Gastroesophageal sphincter (tissue), 3 donors: ENCODE results near the gene PLPP7.
"Not testable (repeated sequence)": the region's sequence is repeated elsewhere in the genome, so short reads cannot be mapped to it uniquely, and the experiment has no call there.

Experiments
- EP300 ChIP-seq: sonication (generic); formaldehyde crosslinking; IDR thresholded peaks from one replicate; pipeline ENCODE4 v1.6.1; 2017; ENCODE audit warnings: antibody characterized with exemption, mild to moderate bottlenecking
- POLR2A ChIP-seq, 2 donors: fragments of 450-650 bp; IDR thresholded peaks; one replicate each; pipeline ENCODE4 v1.6.1; 2017; ENCODE audit warnings: antibody characterized with exemption in 2 of 2, mild to moderate bottlenecking in 2 of 2, moderate library complexity in 1 of 2
- POLR2AphosphoS5 ChIP-seq: sonication (generic); formaldehyde crosslinking; IDR thresholded peaks from one replicate; pipeline ENCODE4 v1.6.1; 2017; ENCODE audit warnings: antibody characterized with exemption
- TF ChIP-seq, protein P1 (sequence below), 4 experiments: fragments of 200-600 bp in 2 of 4; fragments of 450-650 bp in 2 of 4; sonication (generic) in 1 of 4; IDR thresholded peaks; one replicate each; pipeline ENCODE4 v1.5.1; 2017 to 2019; ENCODE audit warnings: antibody characterized with exemption in 4 of 4, mild to moderate bottlenecking in 2 of 4, moderate library complexity in 2 of 4

DNA sequence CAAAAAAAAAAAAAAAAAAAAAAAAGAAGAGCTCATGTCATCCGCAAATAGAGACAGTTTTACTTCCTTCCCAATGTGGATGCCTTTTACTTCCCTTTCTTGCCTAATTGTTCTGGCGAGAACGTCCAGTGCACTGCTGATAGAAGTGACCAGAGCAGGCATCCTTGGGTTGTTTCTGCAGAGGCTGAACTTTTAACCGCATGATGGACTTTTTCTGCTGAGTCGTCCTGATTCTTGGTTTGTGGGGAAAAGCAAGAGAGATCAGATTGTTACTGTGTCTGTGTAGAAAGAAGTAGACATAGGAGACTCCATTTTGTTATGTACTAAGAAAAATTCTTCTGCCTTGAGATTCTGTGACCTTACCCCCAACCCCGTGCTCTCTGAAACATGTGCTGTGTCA is 67.0 kb downstream of the PLPP7 start:
- not testable (repeated sequence) for TF ChIP-seq POLR2A (IDR thresholded peaks at IDR 0.05); EP300; POLR2AphosphoS5
- TF ChIP-seq, protein P1, sequence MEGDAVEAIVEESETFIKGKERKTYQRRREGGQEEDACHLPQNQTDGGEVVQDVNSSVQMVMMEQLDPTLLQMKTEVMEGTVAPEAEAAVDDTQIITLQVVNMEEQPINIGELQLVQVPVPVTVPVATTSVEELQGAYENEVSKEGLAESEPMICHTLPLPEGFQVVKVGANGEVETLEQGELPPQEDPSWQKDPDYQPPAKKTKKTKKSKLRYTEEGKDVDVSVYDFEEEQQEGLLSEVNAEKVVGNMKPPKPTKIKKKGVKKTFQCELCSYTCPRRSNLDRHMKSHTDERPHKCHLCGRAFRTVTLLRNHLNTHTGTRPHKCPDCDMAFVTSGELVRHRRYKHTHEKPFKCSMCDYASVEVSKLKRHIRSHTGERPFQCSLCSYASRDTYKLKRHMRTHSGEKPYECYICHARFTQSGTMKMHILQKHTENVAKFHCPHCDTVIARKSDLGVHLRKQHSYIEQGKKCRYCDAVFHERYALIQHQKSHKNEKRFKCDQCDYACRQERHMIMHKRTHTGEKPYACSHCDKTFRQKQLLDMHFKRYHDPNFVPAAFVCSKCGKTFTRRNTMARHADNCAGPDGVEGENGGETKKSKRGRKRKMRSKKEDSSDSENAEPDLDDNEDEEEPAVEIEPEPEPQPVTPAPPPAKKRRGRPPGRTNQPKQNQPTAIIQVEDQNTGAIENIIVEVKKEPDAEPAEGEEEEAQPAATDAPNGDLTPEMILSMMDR (IDR thresholded peaks at IDR 0.05), result not testable (repeated sequence)
